GM23338 (cell line): ENCODE results near the gene DOCK1. TPM values are rescaled to one million over a fixed set of nuclear protein-coding genes. Genes with fewer than 3 reads are reported as not detected.

ENCODE experiments used
- ATAC-seq: fragments of 200-7000 bp; cut with Tn5 transposase; 3 replicates; pipeline ENCODE4 v1.9.1; 2020
- DNase-seq: peaks from one replicate; pipeline ENCODE4 v3.0.0-alpha.2; 2015; ENCODE audit warnings: low spot score
- H2AFZ ChIP-seq: fragments of 200-600 bp; sonication (generic); 2 replicates; pipeline ENCODE4 v1.8.0; 2016; ENCODE audit warnings: antibody characterized with exemption, mild to moderate bottlenecking, moderate library complexity
- H3F3A ChIP-seq: fragments of 200-600 bp; sonication (generic); replicated peaks from 2 replicates; pipeline ENCODE4 v1.8.0; 2017; ENCODE audit warnings: antibody characterized with exemption, mixed run types, low read depth
- H3K27ac ChIP-seq: fragments of 200-600 bp; sonication (generic); 2 replicates; pipeline ENCODE4 v1.6.1; 2016; ENCODE audit warnings: low read depth
- H3K27me3 ChIP-seq: fragments of 200-600 bp; sonication (generic); 2 replicates; pipeline ENCODE4 v1.8.0; 2016; ENCODE audit warnings: mild to moderate bottlenecking, mixed run types, moderate library complexity; ENCODE audit not compliant: insufficient read depth
- H3K36me3 ChIP-seq: fragments of 200-600 bp; sonication (generic); 2 replicates; pipeline ENCODE4 v1.8.0; 2016; ENCODE audit warnings: mild to moderate bottlenecking; ENCODE audit not compliant: insufficient read depth
- H3K4me1 ChIP-seq: fragments of 200-600 bp; sonication (generic); 2 replicates; pipeline ENCODE4 v1.8.0; 2016; ENCODE audit warnings: mild to moderate bottlenecking, moderate library complexity; ENCODE audit not compliant: insufficient read depth
- H3K4me2 ChIP-seq: fragments of 200-600 bp; sonication (generic); 2 replicates; pipeline ENCODE4 v1.7.1; 2017; ENCODE audit warnings: mixed run types
- H3K4me3 ChIP-seq: fragments of 200-600 bp; sonication (generic); 2 replicates; pipeline ENCODE4 v1.6.1; 2016; ENCODE audit warnings: mixed run types
- H3K79me2 ChIP-seq: fragments of 200-600 bp; sonication (generic); replicated peaks from 2 replicates; pipeline ENCODE4 v1.8.0; 2017; ENCODE audit warnings: mild to moderate bottlenecking; ENCODE audit not compliant: insufficient read depth
- H3K9me2 ChIP-seq: fragments of 200-600 bp; sonication (generic); 2 replicates; pipeline ENCODE4 v1.8.0; 2017; ENCODE audit not compliant: insufficient read depth
- H4K20me1 ChIP-seq: fragments of 200-600 bp; sonication (generic); replicated peaks from 2 replicates; pipeline ENCODE4 v1.8.0; 2017; ENCODE audit warnings: mild to moderate bottlenecking; ENCODE audit not compliant: insufficient read depth
- H3K27ac Mint-ChIP-seq: 2 replicates; pipeline ENCODE4 v1.8.0; 2020; ENCODE audit warnings: inconsistent platforms, mild to moderate bottlenecking, moderate library complexity, mixed read lengths
- H3K27me3 Mint-ChIP-seq: 3 replicates; pipeline ENCODE4 v1.8.0; 2022; ENCODE audit warnings: low read depth, mild to moderate bottlenecking, moderate library complexity, mixed read lengths, inconsistent platforms; ENCODE audit not compliant: insufficient read depth, poor library complexity
- H3K36me3 Mint-ChIP-seq: 3 replicates; pipeline ENCODE4 v1.8.0; 2021; ENCODE audit warnings: low read depth, mild to moderate bottlenecking, inconsistent platforms, moderate library complexity, mixed read lengths
- H3K4me1 Mint-ChIP-seq: 3 replicates; pipeline ENCODE4 v1.8.0; 2020; ENCODE audit warnings: mild to moderate bottlenecking, inconsistent platforms, mixed read lengths
- H3K4me3 Mint-ChIP-seq: 3 replicates; pipeline ENCODE4 v1.8.0; 2021; ENCODE audit warnings: moderate library complexity, mild to moderate bottlenecking, inconsistent platforms, mixed read lengths
- H3K9me3 Mint-ChIP-seq: 3 replicates; pipeline ENCODE4 v1.8.0; 2020; ENCODE audit warnings: moderate library complexity, mild to moderate bottlenecking, inconsistent platforms, mixed read lengths
- CREB1 ChIP-seq: fragments of 250-450 bp; sonication (Bioruptor Pico); IDR thresholded peaks from 2 replicates; pipeline ENCODE4 v1.5.0; 2020; ENCODE audit warnings: low read depth, mild to moderate bottlenecking, moderate library complexity
- EZH2 ChIP-seq: fragments of 200-600 bp; sonication (generic); IDR thresholded peaks from one replicate; pipeline ENCODE4 v1.8.0; 2017; ENCODE audit warnings: antibody characterized with exemption, mild to moderate bottlenecking, low read depth; ENCODE audit not compliant: unreplicated experiment
- EZH2phosphoT487 ChIP-seq: fragments of 200-600 bp; sonication (generic); IDR thresholded peaks from one replicate; pipeline ENCODE4 v1.8.1; 2018; ENCODE audit warnings: antibody characterized with exemption; ENCODE audit not compliant: unreplicated experiment
- NANOG ChIP-seq: IDR thresholded peaks from 2 replicates; pipeline ENCODE4 v1.6.1; 2016; ENCODE audit warnings: antibody characterized with exemption, borderline replicate concordance
- POLR2AphosphoS5 ChIP-seq: IDR thresholded peaks from 2 replicates; pipeline ENCODE4 v1.6.1; 2016; ENCODE audit warnings: antibody characterized with exemption, low read depth
- STAT1 ChIP-seq: IDR thresholded peaks from one replicate; pipeline ENCODE4 v1.6.1; 2016; ENCODE audit warnings: antibody characterized with exemption; ENCODE audit not compliant: unreplicated experiment
- ZNF114 ChIP-seq: fragments of 250-450 bp; sonication (Bioruptor Pico); IDR thresholded peaks from 2 replicates; pipeline ENCODE4 v1.5.0; 2020; ENCODE audit warnings: mild to moderate bottlenecking, moderate library complexity
- ZNF331 ChIP-seq: fragments of 250-450 bp; sonication (Bioruptor Pico); IDR thresholded peaks from 2 replicates; pipeline ENCODE4 v1.5.0; 2020; ENCODE audit warnings: low read depth, mild to moderate bottlenecking, moderate library complexity
- polyA plus RNA-seq: library from polyadenylated mRNA; unstranded; fragments of >200 nt; fragmentation: Nextera tagmentation; extraction: Ambion mirVana; gene quantifications from 2 replicates; pipeline ENCODE4 v1.2.1, GENCODE V29; 2016
- total RNA-seq: library from RNA; depleted of rRNA; stranded (reverse); fragments of >200 nt; shearing (Covaris generic); gene quantifications from 2 replicates; pipeline ENCODE4 v1.2.3, GENCODE V29; 2014
- TF ChIP-seq, protein P1 (sequence below): fragments of 250-450 bp; sonication (Bioruptor Pico); IDR thresholded peaks from 2 replicates; pipeline ENCODE4 v1.5.0; 2020; ENCODE audit warnings: mild to moderate bottlenecking, moderate library complexity
- TF ChIP-seq, protein P2 (sequence below): IDR thresholded peaks from one replicate; pipeline ENCODE4 v1.6.1; 2018; ENCODE audit warnings: antibody characterized with exemption; ENCODE audit not compliant: unreplicated experiment

The DOCK1 gene
- total and polyA plus RNA-seq, 2 experiments from 2014 or later: 13.2 to 55.3 TPM

DNA sequence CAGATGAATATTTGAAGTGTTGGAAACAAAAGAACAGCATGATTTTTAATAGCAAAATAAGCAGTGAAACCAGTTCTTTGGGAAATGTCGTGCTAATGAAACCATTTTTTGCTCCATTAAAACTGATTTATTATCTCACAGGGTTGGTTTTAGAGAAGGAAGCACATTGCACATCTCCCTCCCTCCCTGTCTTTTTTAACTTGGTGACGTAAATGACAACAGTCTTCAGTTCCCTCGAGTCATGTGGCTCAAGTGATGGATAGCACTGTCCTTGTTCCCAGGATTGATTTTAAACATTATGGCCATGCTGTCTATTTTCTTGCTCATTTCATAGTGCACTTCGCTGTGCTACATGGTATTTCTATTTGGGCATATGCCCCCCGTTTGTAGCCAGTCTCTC, 105.9 kb downstream of the DOCK1 start (continued):
- TF ChIP-seq, protein P1, sequence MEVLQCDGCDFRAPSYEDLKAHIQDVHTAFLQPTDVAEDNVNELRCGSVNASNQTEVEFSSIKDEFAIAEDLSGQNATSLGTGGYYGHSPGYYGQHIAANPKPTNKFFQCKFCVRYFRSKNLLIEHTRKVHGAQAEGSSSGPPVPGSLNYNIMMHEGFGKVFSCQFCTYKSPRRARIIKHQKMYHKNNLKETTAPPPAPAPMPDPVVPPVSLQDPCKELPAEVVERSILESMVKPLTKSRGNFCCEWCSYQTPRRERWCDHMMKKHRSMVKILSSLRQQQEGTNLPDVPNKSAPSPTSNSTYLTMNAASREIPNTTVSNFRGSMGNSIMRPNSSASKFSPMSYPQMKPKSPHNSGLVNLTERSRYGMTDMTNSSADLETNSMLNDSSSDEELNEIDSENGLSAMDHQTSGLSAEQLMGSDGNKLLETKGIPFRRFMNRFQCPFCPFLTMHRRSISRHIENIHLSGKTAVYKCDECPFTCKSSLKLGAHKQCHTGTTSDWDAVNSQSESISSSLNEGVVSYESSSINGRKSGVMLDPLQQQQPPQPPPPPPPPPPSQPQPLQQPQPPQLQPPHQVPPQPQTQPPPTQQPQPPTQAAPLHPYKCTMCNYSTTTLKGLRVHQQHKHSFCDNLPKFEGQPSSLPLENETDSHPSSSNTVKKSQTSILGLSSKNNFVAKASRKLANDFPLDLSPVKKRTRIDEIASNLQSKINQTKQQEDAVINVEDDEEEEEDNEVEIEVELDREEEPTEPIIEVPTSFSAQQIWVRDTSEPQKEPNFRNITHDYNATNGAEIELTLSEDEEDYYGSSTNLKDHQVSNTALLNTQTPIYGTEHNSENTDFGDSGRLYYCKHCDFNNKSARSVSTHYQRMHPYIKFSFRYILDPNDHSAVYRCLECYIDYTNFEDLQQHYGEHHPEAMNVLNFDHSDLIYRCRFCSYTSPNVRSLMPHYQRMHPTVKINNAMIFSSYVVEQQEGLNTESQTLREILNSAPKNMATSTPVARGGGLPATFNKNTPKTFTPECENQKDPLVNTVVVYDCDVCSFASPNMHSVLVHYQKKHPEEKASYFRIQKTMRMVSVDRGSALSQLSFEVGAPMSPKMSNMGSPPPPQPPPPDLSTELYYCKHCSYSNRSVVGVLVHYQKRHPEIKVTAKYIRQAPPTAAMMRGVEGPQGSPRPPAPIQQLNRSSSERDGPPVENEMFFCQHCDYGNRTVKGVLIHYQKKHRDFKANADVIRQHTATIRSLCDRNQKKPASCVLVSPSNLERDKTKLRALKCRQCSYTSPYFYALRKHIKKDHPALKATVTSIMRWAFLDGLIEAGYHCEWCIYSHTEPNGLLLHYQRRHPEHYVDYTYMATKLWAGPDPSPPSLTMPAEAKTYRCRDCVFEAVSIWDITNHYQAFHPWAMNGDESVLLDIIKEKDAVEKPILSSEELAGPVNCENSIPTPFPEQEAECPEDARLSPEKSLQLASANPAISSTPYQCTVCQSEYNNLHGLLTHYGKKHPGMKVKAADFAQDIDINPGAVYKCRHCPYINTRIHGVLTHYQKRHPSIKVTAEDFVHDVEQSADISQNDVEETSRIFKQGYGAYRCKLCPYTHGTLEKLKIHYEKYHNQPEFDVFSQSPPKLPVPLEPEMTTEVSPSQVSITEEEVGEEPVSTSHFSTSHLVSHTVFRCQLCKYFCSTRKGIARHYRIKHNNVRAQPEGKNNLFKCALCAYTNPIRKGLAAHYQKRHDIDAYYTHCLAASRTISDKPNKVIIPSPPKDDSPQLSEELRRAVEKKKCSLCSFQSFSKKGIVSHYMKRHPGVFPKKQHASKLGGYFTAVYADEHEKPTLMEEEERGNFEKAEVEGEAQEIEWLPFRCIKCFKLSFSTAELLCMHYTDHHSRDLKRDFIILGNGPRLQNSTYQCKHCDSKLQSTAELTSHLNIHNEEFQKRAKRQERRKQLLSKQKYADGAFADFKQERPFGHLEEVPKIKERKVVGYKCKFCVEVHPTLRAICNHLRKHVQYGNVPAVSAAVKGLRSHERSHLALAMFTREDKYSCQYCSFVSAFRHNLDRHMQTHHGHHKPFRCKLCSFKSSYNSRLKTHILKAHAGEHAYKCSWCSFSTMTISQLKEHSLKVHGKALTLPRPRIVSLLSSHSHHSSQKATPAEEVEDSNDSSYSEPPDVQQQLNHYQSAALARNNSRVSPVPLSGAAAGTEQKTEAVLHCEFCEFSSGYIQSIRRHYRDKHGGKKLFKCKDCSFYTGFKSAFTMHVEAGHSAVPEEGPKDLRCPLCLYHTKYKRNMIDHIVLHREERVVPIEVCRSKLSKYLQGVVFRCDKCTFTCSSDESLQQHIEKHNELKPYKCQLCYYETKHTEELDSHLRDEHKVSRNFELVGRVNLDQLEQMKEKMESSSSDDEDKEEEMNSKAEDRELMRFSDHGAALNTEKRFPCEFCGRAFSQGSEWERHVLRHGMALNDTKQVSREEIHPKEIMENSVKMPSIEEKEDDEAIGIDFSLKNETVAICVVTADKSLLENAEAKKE (CRISPR knock-in tag): no peak
- TF ChIP-seq, protein P2, sequence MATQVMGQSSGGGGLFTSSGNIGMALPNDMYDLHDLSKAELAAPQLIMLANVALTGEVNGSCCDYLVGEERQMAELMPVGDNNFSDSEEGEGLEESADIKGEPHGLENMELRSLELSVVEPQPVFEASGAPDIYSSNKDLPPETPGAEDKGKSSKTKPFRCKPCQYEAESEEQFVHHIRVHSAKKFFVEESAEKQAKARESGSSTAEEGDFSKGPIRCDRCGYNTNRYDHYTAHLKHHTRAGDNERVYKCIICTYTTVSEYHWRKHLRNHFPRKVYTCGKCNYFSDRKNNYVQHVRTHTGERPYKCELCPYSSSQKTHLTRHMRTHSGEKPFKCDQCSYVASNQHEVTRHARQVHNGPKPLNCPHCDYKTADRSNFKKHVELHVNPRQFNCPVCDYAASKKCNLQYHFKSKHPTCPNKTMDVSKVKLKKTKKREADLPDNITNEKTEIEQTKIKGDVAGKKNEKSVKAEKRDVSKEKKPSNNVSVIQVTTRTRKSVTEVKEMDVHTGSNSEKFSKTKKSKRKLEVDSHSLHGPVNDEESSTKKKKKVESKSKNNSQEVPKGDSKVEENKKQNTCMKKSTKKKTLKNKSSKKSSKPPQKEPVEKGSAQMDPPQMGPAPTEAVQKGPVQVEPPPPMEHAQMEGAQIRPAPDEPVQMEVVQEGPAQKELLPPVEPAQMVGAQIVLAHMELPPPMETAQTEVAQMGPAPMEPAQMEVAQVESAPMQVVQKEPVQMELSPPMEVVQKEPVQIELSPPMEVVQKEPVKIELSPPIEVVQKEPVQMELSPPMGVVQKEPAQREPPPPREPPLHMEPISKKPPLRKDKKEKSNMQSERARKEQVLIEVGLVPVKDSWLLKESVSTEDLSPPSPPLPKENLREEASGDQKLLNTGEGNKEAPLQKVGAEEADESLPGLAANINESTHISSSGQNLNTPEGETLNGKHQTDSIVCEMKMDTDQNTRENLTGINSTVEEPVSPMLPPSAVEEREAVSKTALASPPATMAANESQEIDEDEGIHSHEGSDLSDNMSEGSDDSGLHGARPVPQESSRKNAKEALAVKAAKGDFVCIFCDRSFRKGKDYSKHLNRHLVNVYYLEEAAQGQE: no peak
- no peak for TF ChIP-seq EZH2

DNA sequence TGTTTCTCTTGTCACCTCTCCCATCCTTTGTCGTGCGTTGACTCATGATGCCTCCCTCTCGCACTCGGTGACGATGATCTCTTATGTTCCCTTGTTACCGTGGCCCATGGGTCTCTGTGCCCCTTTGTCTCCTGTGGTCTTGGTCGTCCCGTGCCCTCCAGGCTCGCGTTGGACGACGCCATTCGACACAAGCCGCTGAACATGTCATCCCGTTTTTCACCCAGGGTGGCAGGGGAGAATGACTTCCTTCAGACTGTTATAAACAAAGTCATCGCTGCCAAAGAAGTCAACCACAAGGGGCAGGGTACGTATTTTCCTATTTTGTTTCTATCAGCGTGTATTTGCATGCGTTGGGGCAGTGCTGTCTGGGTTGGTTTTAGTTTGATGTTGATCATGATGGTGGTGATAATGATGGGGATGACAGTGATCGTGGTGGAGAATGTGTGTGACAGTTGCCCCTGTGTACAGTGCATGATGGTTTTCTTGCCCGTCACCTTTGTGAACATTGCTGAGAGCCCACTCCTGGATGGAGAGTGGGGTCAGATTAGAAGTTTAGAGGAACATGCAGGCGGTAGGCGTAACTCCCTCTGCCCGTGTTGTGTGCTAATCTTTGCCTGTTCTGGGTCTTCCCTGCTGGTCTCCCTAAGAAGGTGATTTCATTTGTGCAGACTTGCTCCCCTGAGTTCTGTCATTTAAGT, 107.0 kb downstream of the DOCK1 start:
- TF ChIP-seq ZNF114 (CRISPR knock-in tag) (no peak), NANOG (no peak), CREB1 (CRISPR knock-in tag) (no peak), ZNF331 (CRISPR knock-in tag) (no peak), STAT1 (no peak), POLR2AphosphoS5 (no peak), EZH2phosphoT487 (no peak)
- H2AFZ ChIP-seq: no peak overlapping the region
- no peaks in the 10 kb centered on the region for H3K4me1 ChIP-seq
- ATAC-seq (no peak), DNase-seq (no peak)
- peaks cover 4% of the 10 kb centered on the region for H3K27me3 Mint-ChIP-seq
- H3F3A ChIP-seq: no peaks in the 10 kb centered on the region
- peaks cover 25% of the 10 kb centered on the region for H3K36me3 Mint-ChIP-seq
- H3K79me2 ChIP-seq: no peaks in the 10 kb centered on the region
- H4K20me1 ChIP-seq: no peaks in the 10 kb centered on the region; the same call in 1 of the 2 replicates
- peaks cover 17% of the 10 kb centered on the region; the same call in 2 of the 3 replicates for H3K4me1 Mint-ChIP-seq
- H3K9me3 Mint-ChIP-seq: no peaks in the 10 kb centered on the region
- no peak overlapping the region for H3K27ac ChIP-seq
- H3K4me3 ChIP-seq: no peak overlapping the region
- no peak overlapping the region for H3K4me3 Mint-ChIP-seq
- H3K27me3 ChIP-seq: no peaks in the 10 kb centered on the region
- no peaks in the 10 kb centered on the region for H3K9me2 ChIP-seq
- peak overlapping the region; percentile 62; the same call in 1 of the 2 replicates for H3K27ac Mint-ChIP-seq
- peaks cover 4% of the 10 kb centered on the region; the same call in 1 of the 2 replicates for H3K36me3 ChIP-seq
- H3K4me2 ChIP-seq: no peak overlapping the region
